Tibial nerve (tissue), 4 donors: ENCODE measurements around the gene ELMO1. TPM values are rescaled to one million over a fixed set of nuclear protein-coding genes. Genes with fewer than 3 reads are reported as not detected.

Source experiments
- DNase-seq, 2 donors: peaks; one replicate each; pipeline ENCODE4 v3.0.0-alpha.2; 2019; ENCODE audit warnings: low spot score in 2 of 2
- H3K27ac ChIP-seq, 4 donors: fragments of 200-600 bp; sonication (generic) in 3 of 4; one replicate each; pipeline ENCODE4 v1.5.1; 2017 to 2019; ENCODE audit warnings: mild to moderate bottlenecking in 1 of 4
- H3K27me3 ChIP-seq, 2 donors: fragments of 200-600 bp; sonication (generic) in 1 of 2; one replicate each; pipeline versions ENCODE4 v1.5.1 to v1.6.0; 2017 to 2019
- H3K36me3 ChIP-seq, 3 donors: fragments of 200-600 bp; sonication (generic); one replicate each; pipeline ENCODE4 v1.5.1; 2018 to 2019
- H3K4me1 ChIP-seq, 4 donors: fragments of 200-600 bp; sonication (generic) in 3 of 4; one replicate each; pipeline ENCODE4 v1.5.1; 2017 to 2019
- H3K4me3 ChIP-seq, 4 donors: fragments of 200-600 bp; sonication (generic) in 3 of 4; one replicate each; pipeline ENCODE4 v1.5.1; 2017 to 2019; ENCODE audit warnings: mild to moderate bottlenecking in 1 of 4, moderate library complexity in 1 of 4
- H3K9me3 ChIP-seq, 4 donors: fragments of 200-600 bp; sonication (generic) in 3 of 4; one replicate each; pipeline ENCODE4 v1.5.1; 2017 to 2019
- CTCF ChIP-seq, 5 experiments: fragments of 200-600 bp in 3 of 5; fragments of 450-650 bp in 2 of 5; sonication (generic) in 3 of 5; IDR thresholded peaks; one replicate each; pipeline ENCODE4 v1.5.1; 2016 to 2019; ENCODE audit warnings: antibody characterized with exemption in 5 of 5, mild to moderate bottlenecking in 3 of 5, moderate library complexity in 2 of 5
- EP300 ChIP-seq, 2 donors: sonication (generic); formaldehyde crosslinking; IDR thresholded peaks; one replicate each; pipeline ENCODE4 v1.6.1; 2017; ENCODE audit warnings: antibody characterized with exemption in 2 of 2, mild to moderate bottlenecking in 1 of 2
- POLR2A ChIP-seq, 2 donors: fragments of 450-650 bp; IDR thresholded peaks; one replicate each; pipeline ENCODE4 v1.6.1; 2017; ENCODE audit warnings: antibody characterized with exemption in 2 of 2, mild to moderate bottlenecking in 2 of 2, moderate library complexity in 2 of 2
- WGBS, 2 donors: methylation state at CpG; one replicate each; pipeline ENCODE4 v1.1.5; 2018; 5-methylcytosine and 5-hydroxymethylcytosine counted together
- total RNA-seq, 4 donors: library from RNA; depleted of rRNA; stranded (reverse); fragments of >200 nt; gene quantifications; one replicate each; pipeline ENCODE4 v1.1.0, GENCODE V29; 2016

ELMO1 gene
- total RNA-seq, 4 donors from 2014 or later, result 196 to 328 (median 268) TPM

GRCh38 chr7:36870625-36871354, 577.9 kb downstream of the ELMO1 start:
- 98 to 100% methylated on average over 1 of the region's 1 CpG for WGBS, 2 donors
- Histone ChIP-seq H3K9me3 (no peaks in the 10 kb centered on the region), H3K36me3 (peaks cover 0 to 85% (median 0%) of the 10 kb centered on the region in 3 donors), H3K27me3 (no peaks in the 10 kb centered on the region), H3K4me1 (no peaks in the 10 kb centered on the region), H3K4me3 (no peak overlapping the region), H3K27ac (no peak overlapping the region)
- DNase-seq, result no peak
- TF ChIP-seq CTCF (IDR thresholded peaks at IDR 0.05), result no peak
- TF ChIP-seq EP300 (IDR thresholded peaks at IDR 0.05), result no peak
- TF ChIP-seq POLR2A (IDR thresholded peaks at IDR 0.05), result no peak

GRCh38 chr7:36868727-36869411, 579.8 kb downstream of the ELMO1 start:
- H3K36me3 ChIP-seq, result peaks cover 0 to 85% (median 0%) of the 10 kb centered on the region in 3 donors
- H3K27ac ChIP-seq, result no peak overlapping the region
- WGBS, 2 donors, result 95 to 96% methylated on average over 7 of the region's 7 CpGs
- H3K9me3 ChIP-seq, result no peaks in the 10 kb centered on the region
- no peak for DNase-seq
- TF ChIP-seq EP300 (IDR thresholded peaks at IDR 0.05) (no peak), CTCF (IDR thresholded peaks at IDR 0.05) (no peak), POLR2A (IDR thresholded peaks at IDR 0.05) (no peak)
- H3K27me3 ChIP-seq, result no peaks in the 10 kb centered on the region
- H3K4me1 ChIP-seq, result peaks cover 0 to 9% (median 0%) of the 10 kb centered on the region in 4 donors
- H3K4me3 ChIP-seq, result no peak overlapping the region

- no peak for DNase-seq
- Histone ChIP-seq H3K27ac (no peak overlapping the region), H3K27me3 (no peaks in the 10 kb centered on the region), H3K9me3 (no peaks in the 10 kb centered on the region), H3K4me3 (no peak overlapping the region), H3K36me3 (peaks cover 0 to 72% (median 0%) of the 10 kb centered on the region in 3 donors), H3K4me1 (peaks cover 0 to 16% (median 0%) of the 10 kb centered on the region in 4 donors)
- WGBS, 2 donors, result 59 to 63% methylated on average over 3 of the region's 3 CpGs
- no peak for TF ChIP-seq POLR2A (IDR thresholded peaks at IDR 0.05)
- TF ChIP-seq EP300 (IDR thresholded peaks at IDR 0.05), result no peak
- TF ChIP-seq CTCF (IDR thresholded peaks at IDR 0.05), result no peak
Measured at GRCh38 chr7:36865019-36865418, 583.6 kb downstream of the ELMO1 start.

GRCh38 chr7:36863901-36864701, 584.6 kb downstream of the ELMO1 start:
- Histone ChIP-seq H3K4me1 (peaks cover 0 to 16% (median 0%) of the 10 kb centered on the region in 4 donors), H3K9me3 (no peaks in the 10 kb centered on the region), H3K27me3 (no peaks in the 10 kb centered on the region), H3K27ac (peak overlapping the region in 2 of 4 donors; percentile 29 to 63), H3K36me3 (peaks cover 0 to 72% (median 0%) of the 10 kb centered on the region in 3 donors), H3K4me3 (no peak overlapping the region)
- TF ChIP-seq EP300 (IDR thresholded peaks at IDR 0.05) (no peak), POLR2A (IDR thresholded peaks at IDR 0.05) (no peak), CTCF (IDR thresholded peaks at IDR 0.05) (no peak)
- 49 to 59% methylated on average over 10 of the region's 10 CpGs for WGBS, 2 donors
- DNase-seq, result no peak
